Measurements from ENCODE around the gene RIPPLY1.
"Not testable (repeated sequence)": the region's sequence is repeated elsewhere in the genome, so short reads cannot be mapped to it uniquely, and the experiment has no call there.

The RIPPLY1 gene

DNA sequence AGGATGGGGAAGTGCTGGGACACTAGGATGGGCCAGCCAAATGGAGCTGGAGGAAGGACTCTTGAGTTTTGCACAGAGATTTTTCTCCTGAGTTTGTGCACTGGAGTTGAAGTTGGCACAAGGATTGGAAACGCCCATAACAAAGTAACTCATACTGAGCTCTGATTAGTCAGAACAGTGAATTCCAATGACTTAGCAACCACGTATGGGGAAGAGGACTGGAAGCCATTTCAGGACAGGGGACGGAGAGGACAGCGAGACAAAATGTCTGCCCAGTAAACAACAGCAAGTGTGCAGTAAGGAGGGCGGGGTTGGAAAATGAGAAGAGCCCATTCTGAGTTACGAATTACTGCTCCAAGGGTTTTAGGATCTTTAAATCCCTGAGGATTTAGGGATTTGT is 5.9 kb downstream of the RIPPLY1 start:
- Histone ChIP-seq H3K9me3 (ENCODE audit: low read depth, low read length) (no peaks in the 10 kb centered on the region), H3K36me3 (ENCODE audit: insufficient read depth, low read length) (no peaks in the 10 kb centered on the region), H3K9ac (ENCODE audit: insufficient read length) (no peak overlapping the region), H3K4me3 (no peak overlapping the region), H3K27ac (no peak overlapping the region)
- DNase-seq (ENCODE audit: low read depth, low spot score), result no peak
- TF ChIP-seq EZH2 (IDR thresholded peaks at IDR 0.05), result no peak
- TF ChIP-seq FOXP2 (optimal IDR thresholded peaks at IDR 0.05; ENCODE audit: control extremely low read depth, extremely low read length, insufficient read depth), result no peak
- TF ChIP-seq POLR2AphosphoS5 (IDR thresholded peaks at IDR 0.05; ENCODE audit: borderline replicate concordance, low read depth, low read length), result no peak

DNA sequence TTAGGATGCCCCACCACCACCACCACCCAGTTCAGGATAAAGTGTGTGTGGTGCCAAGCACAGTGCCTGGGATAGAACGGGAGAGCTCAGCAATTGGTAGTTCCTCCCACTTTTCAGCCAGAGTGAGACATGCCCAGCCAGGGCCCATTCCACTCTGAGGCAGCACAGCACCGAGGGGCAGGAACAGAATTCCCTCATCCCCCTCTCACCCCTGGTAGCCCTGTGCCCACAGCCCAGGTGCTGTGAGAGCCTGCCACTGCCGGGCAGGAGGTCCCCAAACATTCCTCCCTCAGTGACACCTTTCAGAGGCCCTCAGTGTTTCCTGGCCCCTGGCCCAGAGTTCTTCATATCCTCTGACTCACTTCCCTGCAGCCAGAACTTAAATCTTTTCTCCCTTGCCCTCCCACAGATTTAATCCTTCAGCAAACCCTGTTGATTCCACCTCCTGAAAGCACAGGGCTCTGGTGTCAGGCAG is 8.1 kb downstream of the RIPPLY1 start:
- Histone ChIP-seq H3K9ac (ENCODE audit: insufficient read length) (no peak overlapping the region), H3K4me3 (no peak overlapping the region), H3K36me3 (ENCODE audit: insufficient read depth, low read length) (no peaks in the 10 kb centered on the region), H3K9me3 (ENCODE audit: low read depth, low read length) (no peaks in the 10 kb centered on the region), H3K27ac (no peak overlapping the region)
- no peak for TF ChIP-seq FOXP2 (optimal IDR thresholded peaks at IDR 0.05; ENCODE audit: control extremely low read depth, extremely low read length, insufficient read depth)
- no peak for TF ChIP-seq EZH2 (IDR thresholded peaks at IDR 0.05)
- no peak for TF ChIP-seq POLR2AphosphoS5 (IDR thresholded peaks at IDR 0.05; ENCODE audit: borderline replicate concordance, low read depth, low read length)
- DNase-seq (ENCODE audit: low read depth, low spot score), result no peak

DNA sequence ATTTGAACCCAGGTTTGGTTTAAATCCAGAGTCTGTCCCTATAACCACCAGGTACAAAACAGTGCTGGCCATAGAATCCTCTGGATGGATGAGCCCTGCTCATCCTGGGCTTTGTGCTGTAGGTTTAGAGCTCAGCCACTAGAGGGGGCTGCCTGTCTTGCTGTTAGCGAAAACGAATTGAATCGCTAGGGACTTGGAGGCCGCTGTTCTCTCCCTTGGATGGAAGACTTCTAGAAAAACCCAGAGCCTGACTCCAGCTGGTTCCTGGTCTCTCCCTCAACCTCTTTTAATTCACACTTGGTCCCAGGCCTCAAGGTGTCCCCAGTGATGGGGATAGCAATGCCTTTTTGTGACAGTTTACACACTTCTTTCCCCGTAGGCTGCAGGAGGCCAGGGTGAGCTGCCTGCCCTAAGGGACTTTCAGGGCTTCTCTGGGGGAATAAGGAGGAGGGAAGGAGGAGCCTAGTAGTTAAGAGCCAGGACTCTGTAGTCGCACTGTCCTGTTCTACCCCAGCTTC is 8.7 kb downstream of the RIPPLY1 start:
- H3K9ac ChIP-seq (ENCODE audit: insufficient read length), result no peak overlapping the region
- H3K27ac ChIP-seq, result no peak overlapping the region
- H3K36me3 ChIP-seq (ENCODE audit: insufficient read depth, low read length), result no peaks in the 10 kb centered on the region
- no peak for TF ChIP-seq FOXP2 (optimal IDR thresholded peaks at IDR 0.05; ENCODE audit: control extremely low read depth, extremely low read length, insufficient read depth)
- no peak for TF ChIP-seq EZH2 (IDR thresholded peaks at IDR 0.05)
- TF ChIP-seq POLR2AphosphoS5 (IDR thresholded peaks at IDR 0.05; ENCODE audit: borderline replicate concordance, low read depth, low read length), result no peak
- no peak overlapping the region for H3K4me3 ChIP-seq
- no peak for DNase-seq (ENCODE audit: low read depth, low spot score)
- no peaks in the 10 kb centered on the region for H3K9me3 ChIP-seq (ENCODE audit: low read depth, low read length)

DNA sequence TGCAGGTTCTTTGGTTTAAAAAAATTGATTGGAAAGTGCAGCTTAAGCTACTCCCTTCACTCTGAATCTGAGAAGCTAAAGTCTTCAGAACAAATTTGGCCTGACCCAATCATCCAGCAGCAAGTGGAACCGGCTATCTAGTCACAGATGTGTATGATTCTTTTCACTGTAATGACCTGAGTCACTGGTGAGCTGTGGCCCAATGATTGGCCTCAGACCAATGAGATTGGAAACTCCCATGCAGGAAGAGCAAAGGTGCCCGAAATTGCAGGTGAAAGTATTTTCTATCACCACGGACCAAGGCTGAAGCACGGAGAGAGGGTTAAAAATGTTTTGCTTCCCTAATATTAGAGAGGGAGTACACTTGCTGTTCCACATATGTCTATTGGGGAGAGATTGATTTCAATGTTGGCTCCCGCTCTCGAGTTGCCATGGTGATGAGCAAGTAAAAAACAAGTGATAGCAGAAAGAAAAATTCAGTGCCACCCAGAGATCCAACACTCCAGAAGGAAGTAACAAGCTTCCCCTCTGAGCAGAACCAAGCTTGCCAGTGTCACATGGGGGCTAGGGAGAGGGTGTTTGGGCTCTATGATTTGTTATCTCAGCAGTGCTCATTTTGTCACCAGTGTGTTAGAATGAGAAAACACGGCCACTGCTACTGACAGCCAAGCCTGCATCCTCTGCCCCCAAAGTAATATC is 11.2 kb downstream of the RIPPLY1 start:
- TF ChIP-seq POLR2AphosphoS5 (IDR thresholded peaks at IDR 0.05; ENCODE audit: borderline replicate concordance, low read depth, low read length) (no peak), EZH2 (IDR thresholded peaks at IDR 0.05) (no peak), FOXP2 (optimal IDR thresholded peaks at IDR 0.05; ENCODE audit: control extremely low read depth, extremely low read length, insufficient read depth) (no peak)
- no peak overlapping the region for H3K27ac ChIP-seq
- H3K9ac ChIP-seq (ENCODE audit: insufficient read length), result no peak overlapping the region
- H3K36me3 ChIP-seq (ENCODE audit: insufficient read depth, low read length), result no peaks in the 10 kb centered on the region
- H3K4me3 ChIP-seq, result no peak overlapping the region
- no peaks in the 10 kb centered on the region for H3K9me3 ChIP-seq (ENCODE audit: low read depth, low read length)
- DNase-seq (ENCODE audit: low read depth, low spot score), result no peak

DNA sequence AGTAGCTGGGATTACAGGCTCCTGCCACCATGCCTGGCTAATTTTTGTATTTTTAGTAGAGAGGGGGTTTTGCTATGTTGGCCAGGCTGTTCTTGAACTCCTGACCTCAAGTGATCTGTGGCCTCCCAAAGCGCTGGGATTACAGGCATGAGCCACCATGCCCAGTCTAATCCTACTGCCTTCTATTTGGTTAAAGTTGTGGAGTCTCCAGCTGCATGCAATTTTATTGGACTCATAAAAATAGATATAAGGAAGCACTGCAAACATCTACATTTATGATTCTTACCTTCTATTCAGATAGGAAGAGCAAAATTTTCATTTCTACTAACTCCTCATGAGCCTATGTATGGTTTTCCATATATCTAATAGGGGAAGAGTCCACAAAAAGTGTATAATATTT is 13.7 kb downstream of the RIPPLY1 start:
- no peak for DNase-seq (ENCODE audit: low read depth, low spot score)
- no peak overlapping the region for H3K4me3 ChIP-seq
- TF ChIP-seq POLR2AphosphoS5 (IDR thresholded peaks at IDR 0.05; ENCODE audit: borderline replicate concordance, low read depth, low read length) (no peak), FOXP2 (optimal IDR thresholded peaks at IDR 0.05; ENCODE audit: control extremely low read depth, extremely low read length, insufficient read depth) (no peak), EZH2 (IDR thresholded peaks at IDR 0.05) (no peak)
- H3K27ac ChIP-seq, result no peak overlapping the region
- no peaks in the 10 kb centered on the region for H3K36me3 ChIP-seq (ENCODE audit: insufficient read depth, low read length)
- H3K9ac ChIP-seq (ENCODE audit: insufficient read length), result no peak overlapping the region
- no peaks in the 10 kb centered on the region for H3K9me3 ChIP-seq (ENCODE audit: low read depth, low read length)

DNA sequence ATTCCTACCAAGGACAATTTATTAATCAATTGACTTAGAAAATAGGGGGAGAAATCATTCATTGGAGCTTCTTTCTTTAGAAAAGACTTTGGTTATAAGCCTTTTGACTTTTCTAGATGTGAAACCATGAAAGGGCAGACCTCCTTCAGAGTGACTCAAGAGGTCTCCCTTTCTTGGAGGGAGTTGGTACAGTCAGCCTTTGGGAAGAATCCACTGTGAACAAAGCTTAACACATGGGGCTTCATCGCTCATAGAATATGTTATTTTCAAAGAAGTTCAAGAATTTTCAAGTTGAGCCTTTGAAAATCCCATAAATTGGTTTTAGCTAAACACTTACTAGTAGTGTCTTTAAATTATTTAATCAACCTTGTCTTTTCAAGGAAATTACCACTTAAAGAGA is 28.0 kb downstream of the RIPPLY1 start:
- TF ChIP-seq FOXP2 (optimal IDR thresholded peaks at IDR 0.05; ENCODE audit: control extremely low read depth, extremely low read length, insufficient read depth), result no peak
- H3K9me3 ChIP-seq (ENCODE audit: low read depth, low read length), result no peaks in the 10 kb centered on the region
- H3K27ac ChIP-seq, result no peak overlapping the region
- no peak overlapping the region for H3K4me3 ChIP-seq
- H3K9ac ChIP-seq (ENCODE audit: insufficient read length), result no peak overlapping the region
- no peaks in the 10 kb centered on the region for H3K36me3 ChIP-seq (ENCODE audit: insufficient read depth, low read length)
- no peak for DNase-seq (ENCODE audit: low read depth, low spot score)

DNA sequence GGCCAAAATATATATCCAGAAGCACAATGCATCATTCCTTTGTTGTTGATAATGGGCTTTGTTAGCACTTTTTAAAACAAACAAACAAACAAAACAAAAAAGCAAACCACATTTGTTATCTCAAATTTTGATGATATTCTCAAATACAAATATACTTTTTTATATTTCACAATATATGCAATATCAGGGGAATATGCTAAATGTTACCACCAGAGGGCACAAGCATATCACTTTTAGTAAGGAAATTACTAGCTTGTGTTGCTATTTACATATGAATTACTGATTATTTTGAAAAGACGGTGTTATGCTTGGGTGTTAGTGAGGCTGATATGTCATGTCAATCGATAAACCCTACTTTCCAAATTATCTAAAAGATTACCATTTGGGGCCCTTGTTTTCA is 29.1 kb downstream of the RIPPLY1 start:
- H3K9me3 ChIP-seq (ENCODE audit: low read depth, low read length), result no peaks in the 10 kb centered on the region
- H3K36me3 ChIP-seq (ENCODE audit: insufficient read depth, low read length), result no peaks in the 10 kb centered on the region
- no peak overlapping the region for H3K27ac ChIP-seq
- TF ChIP-seq POLR2AphosphoS5 (IDR thresholded peaks at IDR 0.05; ENCODE audit: borderline replicate concordance, low read depth, low read length), result no peak
- TF ChIP-seq FOXP2 (optimal IDR thresholded peaks at IDR 0.05; ENCODE audit: control extremely low read depth, extremely low read length, insufficient read depth), result no peak
- TF ChIP-seq EZH2 (IDR thresholded peaks at IDR 0.05), result no peak
- no peak overlapping the region for H3K4me3 ChIP-seq
- H3K9ac ChIP-seq (ENCODE audit: insufficient read length), result no peak overlapping the region
- no peak for DNase-seq (ENCODE audit: low read depth, low spot score)

DNA sequence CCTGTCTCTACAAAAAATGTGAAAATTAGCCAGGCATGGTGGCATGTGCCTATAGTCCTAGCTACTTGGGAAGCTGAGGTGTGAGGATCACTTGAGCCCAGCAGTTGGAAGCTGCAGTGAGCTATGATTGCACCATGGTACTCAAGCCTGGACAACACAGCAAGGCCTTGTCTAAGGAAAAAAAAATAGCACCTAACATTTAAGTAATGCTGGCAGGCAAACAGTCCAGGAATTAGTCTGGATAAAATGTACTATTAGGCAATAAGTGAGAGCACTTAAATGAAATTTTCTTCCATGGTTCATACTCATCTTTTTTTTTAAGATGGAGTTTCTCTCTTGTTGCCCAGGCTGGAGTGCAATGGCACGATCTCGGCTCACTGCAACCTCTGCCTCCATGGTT is 30.3 kb downstream of the RIPPLY1 start:
- not testable (repeated sequence) for H3K9ac ChIP-seq (ENCODE audit: insufficient read length); H3K4me3 ChIP-seq; H3K36me3 ChIP-seq (ENCODE audit: insufficient read depth, low read length); H3K9me3 ChIP-seq (ENCODE audit: low read depth, low read length); DNase-seq (ENCODE audit: low read depth, low spot score); H3K27ac ChIP-seq

DNA sequence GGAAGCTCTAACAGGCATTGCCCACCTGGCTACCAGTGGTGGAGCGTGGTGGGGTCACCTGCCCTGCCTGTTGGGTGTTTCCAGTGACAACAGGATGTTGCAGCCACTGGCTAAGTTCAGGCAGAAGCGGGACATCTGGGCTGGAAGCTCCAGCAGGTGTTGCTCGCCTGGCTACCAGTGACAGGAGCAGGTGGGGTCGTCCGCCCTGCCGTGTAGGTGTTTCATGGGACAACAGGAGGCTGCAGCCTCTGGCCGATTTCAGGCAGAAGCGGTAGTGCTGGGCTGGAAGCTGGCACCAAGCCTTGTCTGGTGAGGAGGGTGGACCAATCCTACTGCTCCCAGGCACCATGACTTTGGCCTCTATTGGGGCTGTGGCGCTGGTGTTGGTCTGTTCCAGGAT is 39.4 kb downstream of the RIPPLY1 start:
- no peaks in the 10 kb centered on the region for H3K36me3 ChIP-seq (ENCODE audit: insufficient read depth, low read length)
- DNase-seq (ENCODE audit: low read depth, low spot score), result no peak
- TF ChIP-seq EZH2 (IDR thresholded peaks at IDR 0.05), result no peak
- no peak for TF ChIP-seq FOXP2 (optimal IDR thresholded peaks at IDR 0.05; ENCODE audit: control extremely low read depth, extremely low read length, insufficient read depth)
- no peak for TF ChIP-seq POLR2AphosphoS5 (IDR thresholded peaks at IDR 0.05; ENCODE audit: borderline replicate concordance, low read depth, low read length)
- no peaks in the 10 kb centered on the region for H3K9me3 ChIP-seq (ENCODE audit: low read depth, low read length)
- no peak overlapping the region for H3K9ac ChIP-seq (ENCODE audit: insufficient read length)
- no peak overlapping the region for H3K27ac ChIP-seq
- no peak overlapping the region for H3K4me3 ChIP-seq
